ENCODE data around the gene NFASC.
A peak's percentile ranks its signal among the peaks of the same experiment; 100 is the strongest.

The NFASC gene

DNA sequence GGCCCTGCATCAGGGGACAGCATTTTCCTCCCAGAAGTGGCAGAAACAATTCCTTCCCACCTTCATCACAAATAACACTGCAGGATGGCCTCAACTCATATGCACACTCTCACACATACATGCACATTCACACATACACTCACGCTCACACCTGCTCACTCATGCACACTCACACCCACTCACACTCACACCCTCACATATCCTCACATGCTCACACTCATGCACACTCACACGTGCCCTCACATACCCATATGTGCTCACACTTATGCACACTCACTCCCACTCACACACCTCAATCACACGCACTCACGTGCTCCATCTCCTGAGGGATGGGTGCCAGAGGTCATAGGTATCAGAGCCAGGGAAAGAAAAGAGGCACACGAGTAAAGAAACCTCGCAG is 77.1 kb downstream of the NFASC start:
- TF ChIP-seq, protein P1, sequence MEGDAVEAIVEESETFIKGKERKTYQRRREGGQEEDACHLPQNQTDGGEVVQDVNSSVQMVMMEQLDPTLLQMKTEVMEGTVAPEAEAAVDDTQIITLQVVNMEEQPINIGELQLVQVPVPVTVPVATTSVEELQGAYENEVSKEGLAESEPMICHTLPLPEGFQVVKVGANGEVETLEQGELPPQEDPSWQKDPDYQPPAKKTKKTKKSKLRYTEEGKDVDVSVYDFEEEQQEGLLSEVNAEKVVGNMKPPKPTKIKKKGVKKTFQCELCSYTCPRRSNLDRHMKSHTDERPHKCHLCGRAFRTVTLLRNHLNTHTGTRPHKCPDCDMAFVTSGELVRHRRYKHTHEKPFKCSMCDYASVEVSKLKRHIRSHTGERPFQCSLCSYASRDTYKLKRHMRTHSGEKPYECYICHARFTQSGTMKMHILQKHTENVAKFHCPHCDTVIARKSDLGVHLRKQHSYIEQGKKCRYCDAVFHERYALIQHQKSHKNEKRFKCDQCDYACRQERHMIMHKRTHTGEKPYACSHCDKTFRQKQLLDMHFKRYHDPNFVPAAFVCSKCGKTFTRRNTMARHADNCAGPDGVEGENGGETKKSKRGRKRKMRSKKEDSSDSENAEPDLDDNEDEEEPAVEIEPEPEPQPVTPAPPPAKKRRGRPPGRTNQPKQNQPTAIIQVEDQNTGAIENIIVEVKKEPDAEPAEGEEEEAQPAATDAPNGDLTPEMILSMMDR (IDR thresholded peaks at IDR 0.05), result no peak

DNA sequence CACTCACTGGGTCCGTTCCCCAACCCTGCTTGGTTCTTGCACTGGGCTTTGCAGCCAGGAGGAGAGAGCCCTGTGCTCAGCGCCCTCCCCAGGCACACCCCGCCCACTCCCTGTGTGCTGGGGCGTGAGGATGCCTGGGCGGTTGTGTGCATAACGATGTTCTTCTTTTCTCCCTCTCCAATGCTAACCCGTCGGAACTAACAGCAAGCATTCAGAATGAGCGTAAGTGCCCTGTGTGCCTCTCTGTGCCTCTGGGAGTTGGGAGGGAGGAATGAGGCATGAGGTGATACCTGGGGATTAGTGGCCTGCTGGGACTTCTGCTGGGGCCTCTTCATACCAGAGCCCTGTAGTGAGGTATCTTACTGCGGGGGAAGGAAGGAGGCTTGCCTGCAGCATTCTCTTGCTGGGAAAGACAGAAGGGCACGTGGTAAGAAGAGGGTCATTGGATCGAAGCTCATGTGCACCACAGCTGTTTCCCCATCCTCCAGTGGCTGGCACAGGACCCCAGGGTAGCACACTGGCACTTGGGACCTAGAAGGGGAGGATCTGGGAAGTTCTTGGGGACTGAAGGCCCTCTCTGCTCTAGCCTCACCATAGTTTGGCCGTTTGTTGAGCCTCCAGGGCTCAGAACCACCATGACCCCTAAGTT is 79.8 kb downstream of the NFASC start:
- no peak overlapping the region for H3K27ac ChIP-seq
- TF ChIP-seq, protein P1 (IDR thresholded peaks at IDR 0.05), result no peak
- no peak overlapping the region for H3K4me3 ChIP-seq
- no peak for DNase-seq (ENCODE audit: low spot score)

More for the DNA sequence above, 77.1 kb downstream of the NFASC start:
- Histone ChIP-seq H3K27ac (no peak overlapping the region), H3K4me3 (no peak overlapping the region)
- no peak for DNase-seq (ENCODE audit: low spot score)

DNA sequence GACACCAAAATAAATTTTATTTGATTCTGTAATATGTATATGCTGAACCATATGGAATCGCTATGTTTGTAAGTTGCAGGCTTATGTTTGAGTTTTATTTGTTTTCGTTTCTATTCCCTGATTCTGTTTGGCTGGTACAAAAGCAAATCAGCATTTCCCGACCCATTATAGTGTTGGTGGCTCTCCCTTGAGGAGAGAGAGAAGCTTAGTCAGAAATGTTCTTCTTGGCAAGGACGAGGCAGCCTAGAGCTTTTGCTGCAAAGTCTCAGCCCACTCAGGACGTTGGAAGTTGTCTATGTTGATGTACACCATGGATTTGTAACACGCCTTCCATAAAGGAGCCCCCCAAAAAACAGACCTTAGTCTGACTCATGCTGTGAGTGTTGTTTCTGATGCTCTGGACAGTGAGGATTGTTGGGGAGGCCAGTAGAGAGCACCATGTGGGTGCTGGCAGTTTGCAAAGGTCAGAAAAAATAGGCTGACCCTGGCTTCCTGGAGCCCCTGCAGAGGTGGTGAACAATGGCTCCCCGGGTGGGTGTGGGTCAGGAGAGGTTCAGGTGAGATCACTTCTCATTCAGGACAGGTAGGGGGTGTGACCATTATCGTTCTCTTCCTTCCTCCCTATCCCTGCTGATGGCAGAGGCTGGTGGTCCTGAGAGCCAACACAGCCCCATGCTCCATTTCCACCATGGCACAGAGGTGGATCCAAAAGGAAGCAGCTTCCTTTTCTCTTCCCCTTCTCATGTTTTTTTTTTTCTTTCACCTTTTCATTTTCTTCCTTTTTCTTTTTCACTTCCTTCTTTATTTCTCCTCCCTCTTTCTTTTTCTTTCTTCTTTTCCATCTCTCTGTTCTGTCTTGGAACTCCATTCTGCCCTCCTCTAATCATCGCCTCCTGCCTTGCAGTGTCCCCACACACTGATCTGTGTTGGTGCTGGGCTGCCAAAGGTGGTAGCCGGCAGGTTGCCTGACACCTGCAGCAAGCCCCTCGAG is 88.0 kb downstream of the NFASC start:
- Histone ChIP-seq H3K4me3 (no peak overlapping the region), H3K27ac (peak overlapping the region in 1 of 2 donors; percentile 22)
- no peak for DNase-seq (ENCODE audit: low spot score)
- TF ChIP-seq, protein P1 (IDR thresholded peaks at IDR 0.05), result no peak

DNA sequence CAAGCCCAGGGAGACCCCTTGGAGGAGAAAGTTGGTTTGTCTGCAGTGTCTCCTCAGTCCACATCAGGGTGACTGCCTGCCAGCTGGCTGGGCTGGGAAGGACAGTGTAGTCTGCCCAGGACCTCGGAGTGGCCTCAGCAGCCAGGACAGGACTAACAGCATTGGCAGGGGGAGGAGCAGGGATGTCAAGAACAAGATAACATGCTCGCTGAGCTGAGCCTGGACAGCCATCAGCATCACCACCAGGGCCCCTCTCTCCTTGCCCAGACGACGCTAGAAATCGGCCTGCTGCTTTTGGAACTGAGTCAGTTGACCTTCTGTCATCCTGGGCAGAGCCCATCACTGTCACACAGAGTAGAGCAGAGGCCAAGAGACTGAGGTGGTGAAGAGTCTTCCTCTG is 88.7 kb downstream of the NFASC start:
- Histone ChIP-seq H3K27ac (peak overlapping the region in 1 of 2 donors; percentile 22), H3K4me3 (no peak overlapping the region)
- no peak for DNase-seq (ENCODE audit: low spot score)
- TF ChIP-seq, protein P1 (IDR thresholded peaks at IDR 0.05), result no peak

DNA sequence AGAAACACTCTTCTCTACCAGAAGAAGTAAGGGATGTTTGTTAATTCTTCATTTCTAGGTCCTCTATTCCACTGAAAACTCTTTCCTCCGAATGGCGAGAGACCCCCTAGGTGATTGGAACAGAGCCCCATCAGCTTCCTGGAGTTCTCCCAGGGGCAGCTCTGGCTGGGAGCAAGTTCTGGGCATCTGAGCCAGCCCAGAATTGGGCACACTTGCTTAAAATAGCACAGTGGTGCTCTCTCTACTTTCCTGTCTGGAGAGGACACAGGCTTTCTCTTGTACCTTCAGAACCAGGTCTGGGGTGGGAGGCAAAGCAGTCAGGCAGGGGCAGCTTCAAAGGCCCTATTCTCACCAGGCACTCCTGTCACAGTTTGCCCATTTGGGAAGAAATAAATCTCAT is 89.2 kb downstream of the NFASC start:
- no peak for DNase-seq (ENCODE audit: low spot score)
- Histone ChIP-seq H3K27ac (no peak overlapping the region), H3K4me3 (no peak overlapping the region)
- TF ChIP-seq, protein P1 (IDR thresholded peaks at IDR 0.05), result no peak

DNA sequence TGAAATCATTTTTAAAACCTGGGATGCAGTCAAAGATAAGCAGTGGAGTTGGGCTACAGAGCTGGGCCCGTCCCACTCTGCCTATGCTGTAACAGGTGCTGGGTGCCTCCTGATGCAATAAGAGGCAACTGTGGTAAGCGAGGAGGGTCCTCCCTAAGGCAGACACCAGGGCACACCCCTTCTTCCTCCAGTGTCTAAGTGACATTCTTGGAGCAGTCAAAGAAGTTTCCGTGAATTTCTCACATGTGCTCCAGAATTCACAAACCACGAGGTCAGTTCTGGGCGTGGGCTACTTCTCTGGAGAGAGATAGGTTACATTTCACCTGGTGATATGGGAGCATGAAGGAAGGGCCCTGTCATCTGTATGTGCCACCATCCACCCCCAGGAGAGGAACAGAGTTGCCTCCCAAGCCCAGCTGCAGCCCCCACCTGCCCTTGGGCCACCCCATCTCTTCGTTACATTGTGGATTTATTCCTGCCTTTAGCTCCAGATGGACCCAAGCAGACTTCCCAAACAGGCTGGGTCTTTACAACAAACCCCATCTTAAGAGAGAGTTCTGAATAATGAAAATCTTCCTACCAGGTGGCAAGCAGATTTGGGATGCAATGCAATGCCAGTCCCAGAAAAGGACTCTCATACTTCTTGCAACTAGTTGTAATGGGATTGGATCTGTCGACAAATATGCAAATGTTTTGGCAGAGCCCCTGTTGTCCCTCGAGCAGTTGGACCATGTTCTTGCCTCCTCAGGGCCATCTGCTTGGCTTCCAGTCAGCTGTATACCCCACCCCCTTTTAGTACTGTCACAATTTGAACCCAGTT is 89.9 kb downstream of the NFASC start:
- no peak overlapping the region for H3K27ac ChIP-seq
- H3K4me3 ChIP-seq, result no peak overlapping the region
- DNase-seq (ENCODE audit: low spot score), result no peak
- TF ChIP-seq, protein P1 (IDR thresholded peaks at IDR 0.05), result no peak

Data from coronary artery (tissue), 2 donors.